GM19463 (cell line): ENCODE results near the gene ZNF653.

Experiments
- ATAC-seq: cut with Tn5 transposase; IDR thresholded peaks from one replicate; pipeline ENCODE4 v1.9.1; 2021; ENCODE audit warnings: mild to moderate bottlenecking, moderate library complexity; ENCODE audit not compliant: unreplicated experiment

ZNF653 gene

GRCh38 chr19:11519138-11519537 lies 13.5 kb upstream of the ZNF653 start:
- ATAC-seq, result no peak

- no peak for ATAC-seq
Observed at GRCh38 chr19:11513946-11514345, 8.3 kb upstream of the ZNF653 start.

- no peak for ATAC-seq
Observed at GRCh38 chr19:11510444-11510843, 4.8 kb upstream of the ZNF653 start.

- ATAC-seq, result no peak
Observed at GRCh38 chr19:11507370-11508078, 1.9 kb upstream of the ZNF653 start.

GRCh38 chr19:11506967-11507366 lies 1.3 kb upstream of the ZNF653 start:
- ATAC-seq, result no peak

GRCh38 chr19:11506101-11506555 lies 489 bp upstream of the ZNF653 start:
- ATAC-seq, result no peak

GRCh38 chr19:11505032-11505503 lies 571 bp downstream of the ZNF653 start:
- ATAC-seq, result peak; percentile 96

- no peak for ATAC-seq
Observed at GRCh38 chr19:11504502-11505031, 1.1 kb downstream of the ZNF653 start.

GRCh38 chr19:11499890-11500420 lies 5.7 kb downstream of the ZNF653 start:
- ATAC-seq, result no peak

GRCh38 chr19:11499220-11499726 lies 6.4 kb downstream of the ZNF653 start:
- no peak for ATAC-seq

- no peak for ATAC-seq
Observed at GRCh38 chr19:11496391-11497163, 9.1 kb downstream of the ZNF653 start.

GRCh38 chr19:11495885-11496284 lies 9.8 kb downstream of the ZNF653 start:
- ATAC-seq, result no peak

GRCh38 chr19:11495481-11495880 lies 10.2 kb downstream of the ZNF653 start:
- no peak for ATAC-seq

- no peak for ATAC-seq
Observed at GRCh38 chr19:11494634-11495285, 10.9 kb downstream of the ZNF653 start.

- no peak for ATAC-seq
Observed at GRCh38 chr19:11489378-11489777, 16.3 kb downstream of the ZNF653 start.

GRCh38 chr19:11486661-11487503 lies 18.8 kb downstream of the ZNF653 start:
- ATAC-seq, result no peak

- ATAC-seq, result no peak
Observed at GRCh38 chr19:11485245-11485837, 20.3 kb downstream of the ZNF653 start.

- no peak for ATAC-seq
Observed at GRCh38 chr19:11483366-11484111, 22.1 kb downstream of the ZNF653 start.
